OCI-LY7 (cell line): ENCODE measurements around the gene CCDC38. TPM values are rescaled to one million over a fixed set of nuclear protein-coding genes. Genes with fewer than 3 reads are reported as not detected.

ENCODE experiments used
- BruUV-seq: library from RNA; stranded (reverse); fragments of 400-500 nt; replicated peaks from 2 replicates; lab custom pipeline; 2021; lab: Mats Ljungman, UMichigan
- CTCF ChIA-PET: fragments of 300-600 bp; sonication (Branson Sonifier 250); formaldehyde crosslinking; loops from one replicate; lab custom pipeline; 2022; ENCODE audit warnings: antibody characterized with exemption; ENCODE audit not compliant: unreplicated experiment; lab: Charles Lee
- POLR2A ChIA-PET: fragments of 300-600 bp; sonication (Branson Sonifier 250); formaldehyde crosslinking; loops from one replicate; lab custom pipeline; 2022; ENCODE audit warnings: antibody characterized with exemption; lab: Charles Lee
- DNase-seq: peaks from one replicate; pipeline ENCODE4 v3.0.0-alpha.2; 2015; ENCODE audit warnings: low spot score
- H2AFZ ChIP-seq: fragments of 200-600 bp; sonication (generic), shearing (Covaris generic); 2 replicates; pipeline ENCODE4 v1.6.1; 2014; ENCODE audit warnings: mild to moderate bottlenecking, antibody characterized with exemption, low read length, moderate library complexity
- H3K27ac ChIP-seq: fragments of 200-600 bp; sonication (generic); 2 replicates; pipeline ENCODE4 v1.5.1; 2014; ENCODE audit warnings: mixed run types, low read depth, mild to moderate bottlenecking, moderate library complexity, low read length, inconsistent platforms; ENCODE audit not compliant: poor library complexity, severe bottlenecking
- H3K36me3 ChIP-seq: fragments of 200-600 bp; sonication (generic); 2 replicates; pipeline ENCODE4 v1.6.1; 2014; ENCODE audit warnings: mild to moderate bottlenecking, antibody characterized with exemption, low read length, moderate library complexity, mixed read lengths; ENCODE audit not compliant: insufficient read depth
- H3K4me1 ChIP-seq: fragments of 200-600 bp; sonication (generic); 2 replicates; pipeline ENCODE4 v1.5.1; 2014; ENCODE audit warnings: mild to moderate bottlenecking, low read length; ENCODE audit not compliant: insufficient read depth, poor library complexity, severe bottlenecking
- H3K4me2 ChIP-seq: fragments of 200-600 bp; sonication (generic); 2 replicates; pipeline ENCODE4 v1.6.1; 2014; ENCODE audit warnings: mild to moderate bottlenecking, low read length
- H3K4me3 ChIP-seq: fragments of 200-600 bp; sonication (generic); 2 replicates; pipeline ENCODE4 v1.5.1; 2014; ENCODE audit warnings: mild to moderate bottlenecking, low read depth, low read length; ENCODE audit not compliant: poor library complexity, severe bottlenecking
- H3K79me2 ChIP-seq: fragments of 200-600 bp; sonication (generic); 2 replicates; pipeline ENCODE4 v1.6.1; 2016; ENCODE audit warnings: low read depth, mild to moderate bottlenecking, low read length, moderate library complexity, mixed read lengths; ENCODE audit not compliant: insufficient read depth
- H3K9me2 ChIP-seq: fragments of 200-600 bp; sonication (generic); 2 replicates; pipeline ENCODE4 v1.6.1; 2016; ENCODE audit warnings: mild to moderate bottlenecking, low read length, mixed read lengths; ENCODE audit not compliant: insufficient read depth
- H3K9me3 ChIP-seq: fragments of 200-600 bp; sonication (generic); 2 replicates; pipeline ENCODE4 v1.6.1; 2014; ENCODE audit warnings: mild to moderate bottlenecking, mixed run types, low read length, mixed read lengths
- H4K20me1 ChIP-seq: fragments of 200-600 bp; sonication (generic); 2 replicates; pipeline ENCODE4 v1.6.1; 2014; ENCODE audit warnings: mild to moderate bottlenecking, antibody characterized with exemption, low read length, moderate library complexity, mixed read lengths; ENCODE audit not compliant: insufficient read depth
- EZH2phosphoT487 ChIP-seq: fragments of 200-600 bp; sonication (generic); IDR thresholded peaks from 2 replicates; pipeline ENCODE4 v1.6.1; 2018; ENCODE audit warnings: low read depth, borderline replicate concordance, mild to moderate bottlenecking, mixed run types, antibody characterized with exemption, low read length, moderate library complexity, mixed read lengths
- intact Hi-C: fragments of 100-400 bp; cut with micrococcal nuclease; formaldehyde crosslinking; loops from one replicate; pipeline ENCODE4 v1.10.0; 2022; ENCODE audit not compliant: unreplicated experiment
- total RNA-seq, 2 experiments: library from RNA; depleted of rRNA in 1 of 2; stranded (reverse); fragments of >200 nt in 1 of 2; shearing (Covaris generic) in 1 of 2; gene quantifications; 2 replicates each; pipeline ENCODE4 v1.2.3, GENCODE V29; 2014 to 2022
- TF ChIP-seq, protein P1 (sequence below): fragments of 200-600 bp; sonication (generic); conservative IDR thresholded peaks from 2 replicates; pipeline ENCODE4 v1.5.1; 2014; ENCODE audit warnings: mild to moderate bottlenecking, antibody characterized with exemption, low read length, moderate library complexity, mixed read lengths

Gene CCDC38
- total RNA-seq, 2 experiments from 2014 or later = 0.16 to 0.99 TPM

GRCh38 chr12:95870897-95871296 is 71.5 kb downstream of the CCDC38 start:
- Histone ChIP-seq H3K9me2 (no peaks in the 10 kb centered on the region), H3K4me3 (no peak overlapping the region), H3K4me2 (no peak overlapping the region), H3K4me1 (peaks cover 4% of the 10 kb centered on the region), H3K9me3 (no peaks in the 10 kb centered on the region), H2AFZ (no peak overlapping the region), H3K36me3 (peaks cover 59% of the 10 kb centered on the region), H4K20me1 (no peaks in the 10 kb centered on the region), H3K79me2 (peaks cover under 1% of the 10 kb centered on the region; the same call in 1 of the 2 replicates), H3K27ac (no peak overlapping the region)
- TF ChIP-seq, protein P1, sequence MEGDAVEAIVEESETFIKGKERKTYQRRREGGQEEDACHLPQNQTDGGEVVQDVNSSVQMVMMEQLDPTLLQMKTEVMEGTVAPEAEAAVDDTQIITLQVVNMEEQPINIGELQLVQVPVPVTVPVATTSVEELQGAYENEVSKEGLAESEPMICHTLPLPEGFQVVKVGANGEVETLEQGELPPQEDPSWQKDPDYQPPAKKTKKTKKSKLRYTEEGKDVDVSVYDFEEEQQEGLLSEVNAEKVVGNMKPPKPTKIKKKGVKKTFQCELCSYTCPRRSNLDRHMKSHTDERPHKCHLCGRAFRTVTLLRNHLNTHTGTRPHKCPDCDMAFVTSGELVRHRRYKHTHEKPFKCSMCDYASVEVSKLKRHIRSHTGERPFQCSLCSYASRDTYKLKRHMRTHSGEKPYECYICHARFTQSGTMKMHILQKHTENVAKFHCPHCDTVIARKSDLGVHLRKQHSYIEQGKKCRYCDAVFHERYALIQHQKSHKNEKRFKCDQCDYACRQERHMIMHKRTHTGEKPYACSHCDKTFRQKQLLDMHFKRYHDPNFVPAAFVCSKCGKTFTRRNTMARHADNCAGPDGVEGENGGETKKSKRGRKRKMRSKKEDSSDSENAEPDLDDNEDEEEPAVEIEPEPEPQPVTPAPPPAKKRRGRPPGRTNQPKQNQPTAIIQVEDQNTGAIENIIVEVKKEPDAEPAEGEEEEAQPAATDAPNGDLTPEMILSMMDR = no peak
- no peak for TF ChIP-seq EZH2phosphoT487
- BruUV-seq = no TSS peak
- POLR2A ChIA-PET = interaction anchor here (1.8 kb wide), 1 partner anchor 10 kb away, joined by 5 read pairs; no protein-coding TSS in a partner anchor
- intact Hi-C loops = no loop called here
- CTCF ChIA-PET = no interaction called here
- no peak for DNase-seq

DNA sequence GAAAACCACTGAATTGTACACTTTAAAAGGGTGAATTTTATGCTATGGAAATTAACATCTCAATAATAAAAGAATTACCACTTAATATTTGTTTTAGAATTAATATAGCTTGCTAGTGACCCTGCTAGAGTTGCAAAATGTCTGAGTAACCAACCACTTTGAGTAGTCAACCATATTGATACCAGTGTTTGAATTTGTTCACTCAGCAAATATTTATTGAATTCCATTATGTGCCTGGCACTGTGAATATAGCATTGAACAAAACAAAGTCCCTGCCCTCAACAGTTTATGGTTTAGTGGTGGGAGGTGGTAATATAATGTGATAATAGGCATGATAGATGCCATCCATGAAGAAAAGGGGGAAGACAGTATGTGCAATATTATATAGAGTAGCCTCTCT is 79.1 kb downstream of the CCDC38 start:
- Histone ChIP-seq H3K36me3 (peaks cover 82% of the 10 kb centered on the region), H3K79me2 (peaks cover 72% of the 10 kb centered on the region)
- intact Hi-C loops = no loop called here

GRCh38 chr12:95862038-95862437 is 80.4 kb downstream of the CCDC38 start:
- H3K4me3 ChIP-seq = no peak overlapping the region
- ChIA-PET CTCF (no interaction called here), POLR2A (interaction anchor here (0.6 kb wide), 1 partner anchor 11 kb away, joined by 3 read pairs; no protein-coding TSS in a partner anchor)
- no peak for DNase-seq
- no peak overlapping the region for H3K27ac ChIP-seq
- H3K9me2 ChIP-seq = no peaks in the 10 kb centered on the region
- peaks cover 14% of the 10 kb centered on the region for H3K4me1 ChIP-seq
- no TSS peak for BruUV-seq
- intact Hi-C loops = no loop called here
- no peak overlapping the region for H2AFZ ChIP-seq
- H3K36me3 ChIP-seq = peaks cover 69% of the 10 kb centered on the region
- H3K9me3 ChIP-seq = peaks cover 25% of the 10 kb centered on the region
- peaks cover 72% of the 10 kb centered on the region for H3K79me2 ChIP-seq
- TF ChIP-seq, protein P1 = no peak
- no peak for TF ChIP-seq EZH2phosphoT487
- no peak overlapping the region for H3K4me2 ChIP-seq
- 0 out of 2 replicates have a peak, but pooled peaks cover 6% of the 10 kb centered on the region for H4K20me1 ChIP-seq

More for the DNA sequence above, 79.1 kb downstream of the CCDC38 start:
- ChIA-PET CTCF (no interaction called here), POLR2A (interaction anchor here (1.8 to 3.1 kb wide), 2 partner anchors 10 to 14 kb away, joined by 5 to 12 read pairs; no protein-coding TSS in a partner anchor)
- H3K9me3 ChIP-seq = peaks cover 25% of the 10 kb centered on the region
- no peaks in the 10 kb centered on the region for H3K9me2 ChIP-seq
- H2AFZ ChIP-seq = no peak overlapping the region
- no peak overlapping the region for H3K27ac ChIP-seq
- no peak for DNase-seq
- H4K20me1 ChIP-seq = 0 out of 2 replicates have a peak, but pooled peaks cover 6% of the 10 kb centered on the region
- no peak overlapping the region for H3K4me3 ChIP-seq
- H3K4me1 ChIP-seq = peaks cover 14% of the 10 kb centered on the region
- BruUV-seq = no TSS peak
- H3K4me2 ChIP-seq = no peak overlapping the region
- TF ChIP-seq, protein P1 = no peak
- no peak for TF ChIP-seq EZH2phosphoT487
